H1 (cell line): ENCODE data around the gene EMC6. TPM values are rescaled to one million over a fixed set of nuclear protein-coding genes. Genes with fewer than 3 reads are reported as not detected.

Experiments
- CHD2 ChIP-seq: IDR thresholded peaks from 2 replicates; pipeline ENCODE4 v1.6.1; 2012; ENCODE audit warnings: low read length, improper control_type of control experiment
- JUN ChIP-seq: IDR thresholded peaks from 2 replicates; pipeline ENCODE4 v1.6.1; 2011; ENCODE audit warnings: low read depth, mild to moderate bottlenecking, improper control_type of control experiment, low read length
- KDM5A ChIP-seq: fragments of 200-600 bp; IDR thresholded peaks from 2 replicates; pipeline ENCODE4 v1.7.1; 2012; ENCODE audit warnings: mild to moderate bottlenecking, low read length, inconsistent platforms, mixed read lengths
- MAFK ChIP-seq: IDR thresholded peaks from 2 replicates; pipeline ENCODE4 v1.6.1; 2012; ENCODE audit warnings: low read depth, mild to moderate bottlenecking, improper control_type of control experiment, low read length
- POLR2A ChIP-seq, 2 experiments: IDR thresholded peaks; 1 replicate in 1 of 2; 2 replicates in 1 of 2; pipeline ENCODE4 v1.6.1; 2011; ENCODE audit warnings: low read depth in 2 of 2, low read length in 2 of 2, mild to moderate bottlenecking in 2 of 2; ENCODE audit errors: control extremely low read depth in 1 of 2
- SP4 ChIP-seq: IDR thresholded peaks from 2 replicates; pipeline ENCODE4 v1.6.1; 2012; ENCODE audit warnings: low read length, inconsistent platforms
- polyA plus RNA-seq, 7 experiments: library from polyadenylated mRNA; depleted of rRNA in 3 of 7; stranded (reverse) in 5 of 7; unstranded in 2 of 7; fragments of >200 nt in 5 of 7; fragments of 200-250 nt in 2 of 7; gene quantifications; 1 replicate in 5 of 7; 2 replicates in 1 of 7; 4 replicates in 1 of 7; pipeline versions ENCODE4 v1.2.1 to v1.2.3, GENCODE V29; 2011 to 2013; ENCODE audit warnings: missing spikeins in 2 of 7, mixed read lengths in 2 of 7
- total RNA-seq: library from RNA; stranded (reverse); fragmentation: NEBNext Ultra II Directional; extraction: Animal tissue kit (Norgen Biotek cat#: 25700); gene quantifications from 2 replicates; pipeline ENCODE4 v1.2.1, GENCODE V29; 2021

Gene EMC6
- total and polyA plus RNA-seq, 2 of the 8 experiments (the other 6 are each of a cell fraction or from before 2014, with no cell fraction given), result 81.5 to 193 TPM

- TF ChIP-seq KDM5A (no peak), CHD2 (no peak), POLR2A (IDR thresholded peaks at IDR 0.05; ENCODE audit: control extremely low read depth in 1 of 2, low read depth in 2 of 2, low read length in 2 of 2) (no peak), MAFK (no peak), SP4 (no peak), JUN (no peak)
- TF ChIP-seq, all 59 proteins: peak for 0
Measured at GRCh38 chr17:3697103-3697476, 28.5 kb downstream of the EMC6 start (continued).
